ENCODE data around the gene XG. TPM values are rescaled to one million over a fixed set of nuclear protein-coding genes. Genes with fewer than 3 reads are reported as not detected.
"Not testable (repeated sequence)": the region's sequence is repeated elsewhere in the genome, so short reads cannot be mapped to it uniquely, and the experiment has no call there.

XG gene
- total RNA-seq, 2 experiments from 2014 or later = not detected

- ChIA-PET CTCF (no interaction called here), POLR2A (no interaction called here)
- Mint-ChIP-seq H3K9me3 (ENCODE audit: insufficient read depth) (no peaks in the 10 kb centered on the region), H3K4me3 (no peak overlapping the region), H3K27ac (no peak overlapping the region), H3K4me1 (ENCODE audit: low read depth) (no peaks in the 10 kb centered on the region), H3K27me3 (ENCODE audit: low read depth) (no peaks in the 10 kb centered on the region), H3K36me3 (ENCODE audit: low read depth) (no peaks in the 10 kb centered on the region)
- no peak for DNase-seq
- ATAC-seq = no peak
Observed at GRCh38 chrX:2788980-2789379, 37.1 kb downstream of the XG start.

- no peak overlapping the region for H3K4me3 Mint-ChIP-seq
- CTCF ChIA-PET = no interaction called here
- no peak for ATAC-seq
- POLR2A ChIA-PET = no interaction called here
- H3K27me3 Mint-ChIP-seq (ENCODE audit: low read depth) = no peaks in the 10 kb centered on the region
- H3K36me3 Mint-ChIP-seq (ENCODE audit: low read depth) = no peaks in the 10 kb centered on the region
- no peak for DNase-seq
- H3K9me3 Mint-ChIP-seq (ENCODE audit: insufficient read depth) = no peaks in the 10 kb centered on the region
- H3K27ac Mint-ChIP-seq = no peak overlapping the region
- H3K4me1 Mint-ChIP-seq (ENCODE audit: low read depth) = no peaks in the 10 kb centered on the region
Observed at GRCh38 chrX:2789569-2789968, 37.7 kb downstream of the XG start.

GRCh38 chrX:2793752-2794151 is 41.9 kb downstream of the XG start:
- H3K36me3 Mint-ChIP-seq (ENCODE audit: low read depth) = no peaks in the 10 kb centered on the region
- no peaks in the 10 kb centered on the region for H3K4me1 Mint-ChIP-seq (ENCODE audit: low read depth)
- H3K9me3 Mint-ChIP-seq (ENCODE audit: insufficient read depth) = no peaks in the 10 kb centered on the region
- no peak overlapping the region for H3K27ac Mint-ChIP-seq
- H3K4me3 Mint-ChIP-seq = no peak overlapping the region
- ChIA-PET CTCF (no interaction called here), POLR2A (no interaction called here)
- DNase-seq (no peak), ATAC-seq (no peak)
- no peaks in the 10 kb centered on the region for H3K27me3 Mint-ChIP-seq (ENCODE audit: low read depth)

GRCh38 chrX:2794336-2794735 is 42.5 kb downstream of the XG start:
- Mint-ChIP-seq H3K27me3 (ENCODE audit: low read depth) (no peaks in the 10 kb centered on the region), H3K4me1 (ENCODE audit: low read depth) (no peaks in the 10 kb centered on the region), H3K4me3 (no peak overlapping the region), H3K36me3 (ENCODE audit: low read depth) (no peaks in the 10 kb centered on the region), H3K9me3 (ENCODE audit: insufficient read depth) (no peaks in the 10 kb centered on the region), H3K27ac (no peak overlapping the region)
- ATAC-seq (no peak), DNase-seq (no peak)
- ChIA-PET POLR2A (no interaction called here), CTCF (no interaction called here)

- ATAC-seq; H3K36me3 Mint-ChIP-seq (ENCODE audit: low read depth); H3K9me3 Mint-ChIP-seq (ENCODE audit: insufficient read depth); CTCF ChIA-PET; DNase-seq; H3K27ac Mint-ChIP-seq; H3K27me3 Mint-ChIP-seq (ENCODE audit: low read depth); H3K4me3 Mint-ChIP-seq; H3K4me1 Mint-ChIP-seq (ENCODE audit: low read depth); POLR2A ChIA-PET: not testable (repeated sequence)
Observed at GRCh38 chrX:2796808-2797207, 45.0 kb downstream of the XG start.

- ATAC-seq (no peak), DNase-seq (no peak)
- ChIA-PET POLR2A (no interaction called here), CTCF (no interaction called here)
- Mint-ChIP-seq H3K4me3 (no peak overlapping the region), H3K9me3 (ENCODE audit: insufficient read depth) (no peaks in the 10 kb centered on the region), H3K27ac (no peak overlapping the region), H3K36me3 (ENCODE audit: low read depth) (no peaks in the 10 kb centered on the region), H3K4me1 (ENCODE audit: low read depth) (no peaks in the 10 kb centered on the region), H3K27me3 (ENCODE audit: low read depth) (no peaks in the 10 kb centered on the region)
Observed at GRCh38 chrX:2799369-2799768, 47.5 kb downstream of the XG start.

GRCh38 chrX:2799980-2800379 is 48.1 kb downstream of the XG start:
- H3K4me1 Mint-ChIP-seq (ENCODE audit: low read depth); H3K36me3 Mint-ChIP-seq (ENCODE audit: low read depth); H3K27ac Mint-ChIP-seq; ATAC-seq; H3K27me3 Mint-ChIP-seq (ENCODE audit: low read depth); H3K4me3 Mint-ChIP-seq; DNase-seq; CTCF ChIA-PET; POLR2A ChIA-PET; H3K9me3 Mint-ChIP-seq (ENCODE audit: insufficient read depth): not testable (repeated sequence)

GRCh38 chrX:2801223-2801622 is 49.4 kb downstream of the XG start:
- Mint-ChIP-seq H3K9me3 (ENCODE audit: insufficient read depth) (no peaks in the 10 kb centered on the region), H3K27ac (no peak overlapping the region), H3K36me3 (ENCODE audit: low read depth) (no peaks in the 10 kb centered on the region), H3K27me3 (ENCODE audit: low read depth) (no peaks in the 10 kb centered on the region), H3K4me1 (ENCODE audit: low read depth) (no peaks in the 10 kb centered on the region), H3K4me3 (no peak overlapping the region)
- no peak for ATAC-seq
- CTCF ChIA-PET = interaction anchor here (0.7 kb wide), 1 partner anchor 12 kb away, joined by 3 read pairs; no protein-coding TSS in a partner anchor
- POLR2A ChIA-PET = no interaction called here
- DNase-seq = no peak

GRCh38 chrX:2802376-2803090 is 50.7 kb downstream of the XG start:
- H3K27me3 Mint-ChIP-seq (ENCODE audit: low read depth); H3K36me3 Mint-ChIP-seq (ENCODE audit: low read depth); ATAC-seq; CTCF ChIA-PET; H3K4me1 Mint-ChIP-seq (ENCODE audit: low read depth); H3K27ac Mint-ChIP-seq; POLR2A ChIA-PET; DNase-seq; H3K9me3 Mint-ChIP-seq (ENCODE audit: insufficient read depth); H3K4me3 Mint-ChIP-seq: not testable (repeated sequence)

- DNase-seq; CTCF ChIA-PET; H3K27ac Mint-ChIP-seq; H3K9me3 Mint-ChIP-seq (ENCODE audit: insufficient read depth); H3K4me1 Mint-ChIP-seq (ENCODE audit: low read depth); H3K36me3 Mint-ChIP-seq (ENCODE audit: low read depth); ATAC-seq; POLR2A ChIA-PET; H3K4me3 Mint-ChIP-seq; H3K27me3 Mint-ChIP-seq (ENCODE audit: low read depth): not testable (repeated sequence)
Observed at GRCh38 chrX:2803486-2803885, 51.6 kb downstream of the XG start.

GRCh38 chrX:2804106-2804843 is 52.4 kb downstream of the XG start:
- ATAC-seq; H3K27ac Mint-ChIP-seq; CTCF ChIA-PET; H3K36me3 Mint-ChIP-seq (ENCODE audit: low read depth); H3K9me3 Mint-ChIP-seq (ENCODE audit: insufficient read depth); POLR2A ChIA-PET; H3K4me3 Mint-ChIP-seq; DNase-seq; H3K27me3 Mint-ChIP-seq (ENCODE audit: low read depth); H3K4me1 Mint-ChIP-seq (ENCODE audit: low read depth): not testable (repeated sequence)

- ATAC-seq; DNase-seq; H3K36me3 Mint-ChIP-seq (ENCODE audit: low read depth); H3K27me3 Mint-ChIP-seq (ENCODE audit: low read depth); H3K9me3 Mint-ChIP-seq (ENCODE audit: insufficient read depth); POLR2A ChIA-PET; CTCF ChIA-PET; H3K4me1 Mint-ChIP-seq (ENCODE audit: low read depth); H3K27ac Mint-ChIP-seq; H3K4me3 Mint-ChIP-seq: not testable (repeated sequence)
Observed at GRCh38 chrX:2804858-2805257, 53.0 kb downstream of the XG start.

GRCh38 chrX:2811271-2811670 is 59.4 kb downstream of the XG start:
- Mint-ChIP-seq H3K9me3 (ENCODE audit: insufficient read depth) (no peaks in the 10 kb centered on the region), H3K4me1 (ENCODE audit: low read depth) (peaks cover 4% of the 10 kb centered on the region), H3K4me3 (no peak overlapping the region), H3K27me3 (ENCODE audit: low read depth) (peaks cover 13% of the 10 kb centered on the region), H3K27ac (no peak overlapping the region), H3K36me3 (ENCODE audit: low read depth) (no peaks in the 10 kb centered on the region)
- ATAC-seq (no peak), DNase-seq (no peak)
- CTCF ChIA-PET = no interaction called here
- POLR2A ChIA-PET = no interaction called here
